A673 (cell line): ENCODE results near the gene EPHA10.

Source experiments
- EZH2 ChIP-seq: fragments of 200-600 bp; sonication (generic); IDR thresholded peaks from 2 replicates; pipeline ENCODE4 v1.6.1; 2017; ENCODE audit warnings: borderline replicate concordance, low read depth, mild to moderate bottlenecking, mixed read lengths, antibody characterized with exemption, low read length; ENCODE audit not compliant: poor library complexity, severe bottlenecking
- TF ChIP-seq, protein P1 (sequence below): fragments of 300-800, 200-600 bp; sonication (generic); conservative IDR thresholded peaks from 2 replicates; pipeline ENCODE4 v1.5.1; 2017; ENCODE audit warnings: low read depth, mild to moderate bottlenecking, antibody characterized with exemption, low read length, moderate library complexity, mixed read lengths

DNA sequence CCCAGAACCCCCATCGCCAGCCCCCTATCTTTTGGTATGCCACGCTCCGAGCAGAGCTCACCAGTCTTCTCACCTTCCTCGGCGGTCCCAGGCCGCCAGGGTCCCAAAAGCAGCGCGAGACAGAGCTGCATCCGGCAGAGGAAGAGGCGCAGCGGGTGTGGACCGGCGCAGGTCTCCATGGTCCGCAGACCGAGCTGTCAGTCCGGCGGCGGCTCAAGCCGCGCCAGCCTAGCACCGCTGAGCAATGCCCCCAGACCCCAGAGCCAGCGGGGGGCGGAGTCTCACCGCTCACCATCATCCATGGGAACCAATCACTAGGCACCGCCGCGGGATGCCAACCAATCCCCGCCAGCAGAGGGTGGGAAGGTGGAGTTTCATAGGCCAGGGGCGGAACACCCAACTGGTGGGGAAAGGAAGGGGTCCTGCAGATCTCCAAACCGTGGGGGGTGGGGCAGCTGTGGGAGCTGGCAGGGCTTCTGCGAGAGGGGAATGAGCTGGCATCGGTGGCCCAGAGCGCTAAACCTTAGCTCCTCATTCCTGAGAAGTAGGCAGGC, at the start of gene EPHA10:
- TF ChIP-seq, protein P1, sequence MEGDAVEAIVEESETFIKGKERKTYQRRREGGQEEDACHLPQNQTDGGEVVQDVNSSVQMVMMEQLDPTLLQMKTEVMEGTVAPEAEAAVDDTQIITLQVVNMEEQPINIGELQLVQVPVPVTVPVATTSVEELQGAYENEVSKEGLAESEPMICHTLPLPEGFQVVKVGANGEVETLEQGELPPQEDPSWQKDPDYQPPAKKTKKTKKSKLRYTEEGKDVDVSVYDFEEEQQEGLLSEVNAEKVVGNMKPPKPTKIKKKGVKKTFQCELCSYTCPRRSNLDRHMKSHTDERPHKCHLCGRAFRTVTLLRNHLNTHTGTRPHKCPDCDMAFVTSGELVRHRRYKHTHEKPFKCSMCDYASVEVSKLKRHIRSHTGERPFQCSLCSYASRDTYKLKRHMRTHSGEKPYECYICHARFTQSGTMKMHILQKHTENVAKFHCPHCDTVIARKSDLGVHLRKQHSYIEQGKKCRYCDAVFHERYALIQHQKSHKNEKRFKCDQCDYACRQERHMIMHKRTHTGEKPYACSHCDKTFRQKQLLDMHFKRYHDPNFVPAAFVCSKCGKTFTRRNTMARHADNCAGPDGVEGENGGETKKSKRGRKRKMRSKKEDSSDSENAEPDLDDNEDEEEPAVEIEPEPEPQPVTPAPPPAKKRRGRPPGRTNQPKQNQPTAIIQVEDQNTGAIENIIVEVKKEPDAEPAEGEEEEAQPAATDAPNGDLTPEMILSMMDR = no peak
- TF ChIP-seq EZH2 = peak; percentile 83
